Upper lobe of right lung (tissue), 1 donor: ENCODE data around the gene PAQR5. TPM values are rescaled to one million over a fixed set of nuclear protein-coding genes. Genes with fewer than 3 reads are reported as not detected.

Experiments used
- ATAC-seq: fragments of 200-7000 bp; cut with Tn5 transposase; one replicate; pipeline ENCODE4 v1.9.1; 2020; ENCODE audit warnings: mild to moderate bottlenecking, moderate library complexity
- DNase-seq: peaks from one replicate; pipeline ENCODE4 v3.0.0-alpha.2; 2020
- H3K27ac ChIP-seq: fragments of 200-600 bp; one replicate; pipeline ENCODE4 v1.8.0; 2022
- H3K27me3 ChIP-seq: fragments of 200-600 bp; one replicate; pipeline ENCODE4 v1.8.0; 2022; ENCODE audit warnings: mild to moderate bottlenecking
- H3K36me3 ChIP-seq: fragments of 200-600 bp; one replicate; pipeline ENCODE4 v1.8.0; 2022
- H3K4me1 ChIP-seq: fragments of 200-600 bp; one replicate; pipeline ENCODE4 v1.8.0; 2022
- H3K4me3 ChIP-seq: fragments of 200-600 bp; one replicate; pipeline ENCODE4 v1.8.0; 2022; ENCODE audit warnings: mild to moderate bottlenecking
- H3K9me3 ChIP-seq: fragments of 200-600 bp; one replicate; pipeline ENCODE4 v1.8.0; 2022
- CTCF ChIP-seq: fragments of 200-600 bp; IDR thresholded peaks from one replicate; pipeline ENCODE4 v1.8.0; 2022; ENCODE audit warnings: antibody characterized with exemption
- intact Hi-C: fragments of 100-400 bp; cut with DNase I; formaldehyde crosslinking; loops from one replicate; pipeline ENCODE4 v1.11.0; 2022
- total RNA-seq: library from RNA; stranded (reverse); fragmentation: NEBNext Ultra II Directional; extraction: Animal tissue kit (Norgen Biotek cat#: 25700); gene quantifications from one replicate; pipeline ENCODE4 v1.2.1, GENCODE V29; 2021
- donor health status: DM: no; HTN: yes; CAD: no; lungs with severe emphysema.

The PAQR5 gene
- total RNA-seq, 1 donor from 2014 or later = 37.9 TPM

- no peak for TF ChIP-seq CTCF
- no peaks in the 10 kb centered on the region for H3K9me3 ChIP-seq
- peaks cover 8% of the 10 kb centered on the region for H3K36me3 ChIP-seq
- no peak overlapping the region for H3K4me3 ChIP-seq
- no peaks in the 10 kb centered on the region for H3K27me3 ChIP-seq
- intact Hi-C loops = no loop called here
- no peak for ATAC-seq
- H3K27ac ChIP-seq = no peak overlapping the region
- H3K4me1 ChIP-seq = no peaks in the 10 kb centered on the region
- peak; percentile 18 for DNase-seq
Observed at GRCh38 chr15:69400850-69401249, 102.1 kb downstream of the PAQR5 start.

- ATAC-seq (no peak), DNase-seq (no peak)
- Histone ChIP-seq H3K4me1 (no peaks in the 10 kb centered on the region), H3K27me3 (no peaks in the 10 kb centered on the region), H3K36me3 (peaks cover 8% of the 10 kb centered on the region), H3K27ac (no peak overlapping the region), H3K9me3 (no peaks in the 10 kb centered on the region), H3K4me3 (no peak overlapping the region)
- intact Hi-C loops = no loop called here
- no peak for TF ChIP-seq CTCF
Observed at GRCh38 chr15:69402816-69403215, 104.1 kb downstream of the PAQR5 start.

- no peak for TF ChIP-seq CTCF
- Histone ChIP-seq H3K4me3 (no peak overlapping the region), H3K36me3 (peaks cover 8% of the 10 kb centered on the region), H3K27me3 (no peaks in the 10 kb centered on the region), H3K4me1 (no peaks in the 10 kb centered on the region), H3K27ac (no peak overlapping the region), H3K9me3 (no peaks in the 10 kb centered on the region)
- DNase-seq (no peak), ATAC-seq (no peak)
- intact Hi-C loops = no loop called here
Observed at GRCh38 chr15:69403594-69403993, 104.9 kb downstream of the PAQR5 start.

GRCh38 chr15:69405110-69405509 lies 106.4 kb downstream of the PAQR5 start:
- intact Hi-C loops = no loop called here
- no peak overlapping the region for H3K4me3 ChIP-seq
- no peaks in the 10 kb centered on the region for H3K9me3 ChIP-seq
- no peak for TF ChIP-seq CTCF
- no peak overlapping the region for H3K27ac ChIP-seq
- no peaks in the 10 kb centered on the region for H3K27me3 ChIP-seq
- no peaks in the 10 kb centered on the region for H3K4me1 ChIP-seq
- no peaks in the 10 kb centered on the region for H3K36me3 ChIP-seq
- DNase-seq = no peak
- ATAC-seq = no peak

- no peak for ATAC-seq
- no peak for TF ChIP-seq CTCF
- Histone ChIP-seq H3K27me3 (no peaks in the 10 kb centered on the region), H3K4me1 (no peaks in the 10 kb centered on the region), H3K9me3 (no peaks in the 10 kb centered on the region), H3K27ac (no peak overlapping the region), H3K4me3 (no peak overlapping the region), H3K36me3 (no peaks in the 10 kb centered on the region)
- intact Hi-C loops = no loop called here
- DNase-seq = no peak
Observed at GRCh38 chr15:69407719-69408400, 109.1 kb downstream of the PAQR5 start.

GRCh38 chr15:69408841-69409240 lies 110.1 kb downstream of the PAQR5 start:
- DNase-seq (no peak), ATAC-seq (no peak)
- no peak for TF ChIP-seq CTCF
- no peaks in the 10 kb centered on the region for H3K27me3 ChIP-seq
- H3K9me3 ChIP-seq = no peaks in the 10 kb centered on the region
- no peak overlapping the region for H3K4me3 ChIP-seq
- H3K27ac ChIP-seq = no peak overlapping the region
- H3K36me3 ChIP-seq = no peaks in the 10 kb centered on the region
- no peaks in the 10 kb centered on the region for H3K4me1 ChIP-seq
- intact Hi-C loops = no loop called here
